GM10847 (cell line): Measurements from ENCODE around the gene GGPS1.
A peak's percentile ranks its signal among the peaks of the same experiment; 100 is the strongest.

Experiments
- POLR2A ChIP-seq: IDR thresholded peaks from 2 replicates; pipeline ENCODE4 v1.6.1; 2011; ENCODE audit not compliant: insufficient read length; ENCODE audit errors: extremely low read depth

The GGPS1 gene

DNA sequence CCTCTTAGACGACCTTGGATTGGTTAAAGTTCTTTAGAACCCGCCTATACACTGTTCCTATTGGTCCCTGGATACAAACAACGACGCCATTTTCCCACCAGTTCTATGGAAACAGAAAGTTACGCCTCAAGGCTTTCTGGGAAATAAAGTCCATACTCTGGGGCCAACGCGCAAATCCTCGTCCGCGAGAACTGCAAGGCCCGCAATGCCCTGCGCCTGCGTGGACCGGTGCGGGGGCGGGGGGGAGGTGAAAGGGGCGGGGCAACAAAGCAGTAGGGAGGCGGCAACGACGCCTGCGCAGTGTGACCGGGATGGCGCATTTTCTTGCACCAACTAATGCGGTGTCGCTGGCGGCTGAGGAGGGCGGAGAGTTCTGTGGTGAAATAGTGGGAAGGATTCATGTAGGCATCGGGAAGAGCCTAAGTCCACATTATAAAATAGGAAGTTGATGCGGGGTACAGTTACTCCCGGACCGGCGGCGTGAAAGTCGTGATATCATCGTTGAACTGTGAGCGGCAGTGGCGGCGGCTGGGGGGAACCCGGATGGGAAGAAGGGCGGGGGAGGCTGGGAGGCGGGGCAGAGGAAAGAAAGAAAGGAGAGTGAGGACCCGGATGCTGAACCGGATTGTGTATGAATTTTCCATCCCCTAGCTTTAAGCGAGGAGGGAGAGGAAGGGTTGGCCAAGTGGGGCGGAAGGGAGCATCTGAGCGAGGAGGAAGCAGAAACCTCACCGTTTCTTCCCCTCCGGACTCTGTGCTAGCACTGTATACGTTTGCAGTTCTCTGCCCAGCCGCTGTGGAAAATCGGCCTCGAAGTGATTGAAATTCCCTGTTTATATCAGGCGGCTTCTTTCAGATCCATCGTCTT lies at the start of gene GGPS1:
GGPS1 (plus strand) TSS at position 300 of the 868 bp plus-strand sequence. CDS start 6,695 bp downstream, outside the sequence.
- TF ChIP-seq POLR2A = peak; percentile 67

DNA sequence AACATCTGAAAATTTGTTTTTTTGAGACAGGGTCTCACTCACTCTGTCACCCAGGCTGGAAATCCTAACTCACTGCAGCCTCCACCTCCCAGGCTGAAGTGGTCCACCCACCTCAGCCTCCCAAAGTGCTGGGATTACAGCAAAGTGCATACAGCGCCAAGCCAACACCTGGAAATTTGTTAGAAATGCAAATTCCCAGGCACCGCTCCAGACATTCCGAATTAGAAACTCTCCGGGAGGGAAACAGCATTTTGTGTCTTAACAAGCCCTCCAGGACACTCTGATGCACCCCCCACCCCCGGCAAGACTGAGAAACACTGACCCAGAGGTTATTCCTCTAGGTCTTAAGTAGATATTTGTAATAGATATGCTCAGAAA lies 49.5 kb upstream of the GGPS1 start:
- TF ChIP-seq POLR2A = no peak

DNA sequence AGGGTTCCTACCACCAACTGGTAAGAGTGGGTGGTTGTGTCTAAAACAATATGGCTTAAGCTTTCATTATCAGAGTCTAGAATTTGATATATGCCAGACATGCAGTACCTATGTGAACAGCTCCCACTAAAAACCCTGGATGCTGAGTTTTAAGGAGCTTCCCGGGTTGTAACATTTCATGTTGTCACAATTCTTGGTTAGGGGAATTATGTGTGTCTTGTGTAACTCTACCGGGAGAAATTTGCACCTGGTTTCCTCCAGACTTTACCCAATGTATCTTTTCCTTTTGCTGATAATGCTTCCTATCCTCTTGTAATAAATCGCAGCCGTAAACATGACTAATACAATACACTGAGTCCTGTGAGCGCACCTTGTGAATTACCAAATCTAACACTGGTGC lies 48.7 kb upstream of the GGPS1 start:
- TF ChIP-seq POLR2A = no peak

DNA sequence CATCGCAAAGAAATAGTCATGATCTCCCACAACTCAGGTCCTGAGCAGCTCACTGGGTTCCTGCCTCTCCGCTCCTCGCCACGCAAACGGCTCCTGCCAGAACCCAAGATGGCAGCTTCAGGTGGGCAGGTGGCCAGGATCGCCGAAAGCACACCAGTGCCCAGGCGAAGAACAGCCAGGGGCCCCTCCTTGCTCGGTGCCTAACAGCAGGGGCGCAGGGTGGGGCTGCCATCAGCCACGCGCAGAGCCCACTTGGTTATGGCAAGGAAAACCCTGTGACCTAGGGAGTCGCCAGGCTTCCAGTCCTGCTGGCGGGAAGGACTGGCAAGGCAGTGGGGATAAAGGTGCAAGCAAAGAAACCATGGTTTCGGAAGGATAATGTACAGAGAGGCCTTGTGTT lies 47.9 kb upstream of the GGPS1 start:
- TF ChIP-seq POLR2A = no peak

DNA sequence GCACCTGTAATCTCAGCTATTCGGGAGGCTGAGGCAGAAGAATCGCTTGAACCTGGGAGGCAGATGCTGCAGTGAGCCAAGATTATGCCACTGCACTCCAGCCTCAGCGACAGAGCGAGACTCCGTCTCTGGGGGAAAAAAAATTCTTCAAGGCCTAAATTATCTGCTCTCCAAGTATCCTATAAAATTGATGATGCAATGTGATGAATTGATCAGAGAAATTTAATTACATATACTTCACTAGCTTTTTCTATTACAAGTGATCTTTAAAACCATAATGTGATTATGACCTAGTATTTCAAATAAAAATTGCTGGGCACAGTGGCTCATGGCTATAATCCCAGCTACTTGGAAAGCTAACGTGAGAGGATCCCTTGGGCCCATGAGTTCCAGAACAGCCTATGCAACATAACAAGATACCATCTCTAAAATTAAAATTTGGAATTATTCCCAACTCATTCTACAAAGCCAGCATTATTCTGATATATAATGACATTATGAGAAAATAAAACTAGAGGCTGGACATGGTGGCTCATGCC lies 44.1 kb upstream of the GGPS1 start:
- TF ChIP-seq POLR2A = no peak

DNA sequence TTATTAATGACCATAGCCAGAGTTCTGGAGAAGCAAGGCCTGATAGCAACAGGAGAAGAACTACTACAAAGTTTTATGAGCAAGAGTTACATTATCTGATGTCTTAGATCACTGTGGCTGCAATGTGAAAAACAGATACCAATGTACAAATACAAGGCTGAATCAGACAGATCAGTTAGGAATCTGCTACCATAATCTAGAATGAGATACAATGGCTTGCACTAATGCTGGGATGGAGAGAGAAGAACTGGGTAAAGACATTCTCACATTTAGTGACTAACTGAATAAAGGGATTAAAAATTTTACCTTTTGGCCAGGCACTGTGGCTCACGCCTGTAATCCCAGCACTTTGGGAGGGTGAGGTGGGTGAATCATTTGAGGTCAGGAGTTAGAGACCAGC lies 41.7 kb upstream of the GGPS1 start:
- no peak for TF ChIP-seq POLR2A

DNA sequence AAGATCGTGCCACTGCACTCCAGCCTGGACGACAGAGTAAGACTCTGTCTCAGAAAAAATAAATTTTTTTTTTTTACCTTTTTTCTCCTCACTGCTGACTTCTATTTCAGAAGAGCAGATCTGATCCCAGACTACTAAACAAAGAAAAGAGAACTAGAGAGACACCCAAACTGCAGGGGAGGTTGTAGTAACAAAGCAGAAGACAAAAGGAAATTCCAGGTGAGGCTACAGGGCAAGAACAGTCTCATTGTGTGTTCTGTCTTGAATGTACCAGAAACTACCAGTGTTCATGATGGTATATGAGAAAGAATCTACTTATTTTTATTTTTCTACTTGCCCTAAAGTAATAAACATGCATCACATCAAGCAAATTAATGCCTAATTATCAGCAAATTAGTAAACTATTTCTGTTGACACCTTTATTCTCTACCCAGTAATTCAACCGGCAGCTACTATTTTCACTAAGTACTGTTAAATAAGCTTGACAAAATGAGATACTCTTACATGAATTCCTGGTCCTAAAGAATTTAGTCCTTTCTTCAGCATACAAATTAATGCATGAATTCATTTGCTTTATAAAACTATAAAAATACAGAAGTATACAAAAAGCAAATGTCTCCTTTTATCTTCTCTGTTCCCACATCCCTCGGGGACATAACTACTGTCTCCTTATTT lies 41.0 kb upstream of the GGPS1 start:
- no peak for TF ChIP-seq POLR2A

DNA sequence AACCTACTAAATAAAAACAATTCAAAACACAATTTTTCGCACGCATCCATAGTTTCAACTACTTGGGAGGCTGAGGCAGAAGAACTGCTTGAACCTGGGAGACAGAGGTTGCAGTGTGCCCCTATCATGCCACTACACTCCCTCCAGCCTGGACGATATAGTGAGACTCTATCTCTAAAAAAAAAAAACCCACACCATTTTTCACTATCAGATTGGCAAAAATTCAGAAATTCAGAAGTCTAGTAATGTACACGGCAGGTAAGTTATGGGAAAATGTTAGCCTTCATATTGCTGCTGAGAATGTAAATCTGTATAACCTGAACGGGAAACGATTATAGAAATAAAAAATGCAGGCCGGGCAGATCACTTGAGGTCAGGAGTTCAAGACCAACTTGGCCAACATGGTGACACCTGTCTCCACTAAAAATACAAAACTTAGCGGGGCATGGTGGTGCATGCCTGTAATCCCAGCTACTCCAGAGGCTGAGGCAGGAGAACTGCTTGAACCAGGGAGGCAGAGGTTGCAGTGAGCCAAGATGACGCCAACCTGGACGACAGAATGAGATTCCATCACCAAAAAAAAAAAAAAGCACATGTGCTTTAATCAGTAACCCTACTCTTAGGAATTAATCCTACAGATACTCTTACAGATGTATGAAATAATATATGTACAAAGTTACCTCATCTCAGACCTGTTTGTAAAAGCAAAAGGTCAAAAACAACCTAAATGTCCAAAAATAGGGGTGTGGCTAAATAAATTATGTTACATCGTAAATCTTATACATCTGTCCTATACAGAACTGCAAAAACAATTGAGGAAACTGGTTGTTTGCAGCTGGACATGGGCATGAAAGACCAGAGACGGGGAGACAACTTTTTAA lies 38.3 kb upstream of the GGPS1 start:
- no peak for TF ChIP-seq POLR2A

DNA sequence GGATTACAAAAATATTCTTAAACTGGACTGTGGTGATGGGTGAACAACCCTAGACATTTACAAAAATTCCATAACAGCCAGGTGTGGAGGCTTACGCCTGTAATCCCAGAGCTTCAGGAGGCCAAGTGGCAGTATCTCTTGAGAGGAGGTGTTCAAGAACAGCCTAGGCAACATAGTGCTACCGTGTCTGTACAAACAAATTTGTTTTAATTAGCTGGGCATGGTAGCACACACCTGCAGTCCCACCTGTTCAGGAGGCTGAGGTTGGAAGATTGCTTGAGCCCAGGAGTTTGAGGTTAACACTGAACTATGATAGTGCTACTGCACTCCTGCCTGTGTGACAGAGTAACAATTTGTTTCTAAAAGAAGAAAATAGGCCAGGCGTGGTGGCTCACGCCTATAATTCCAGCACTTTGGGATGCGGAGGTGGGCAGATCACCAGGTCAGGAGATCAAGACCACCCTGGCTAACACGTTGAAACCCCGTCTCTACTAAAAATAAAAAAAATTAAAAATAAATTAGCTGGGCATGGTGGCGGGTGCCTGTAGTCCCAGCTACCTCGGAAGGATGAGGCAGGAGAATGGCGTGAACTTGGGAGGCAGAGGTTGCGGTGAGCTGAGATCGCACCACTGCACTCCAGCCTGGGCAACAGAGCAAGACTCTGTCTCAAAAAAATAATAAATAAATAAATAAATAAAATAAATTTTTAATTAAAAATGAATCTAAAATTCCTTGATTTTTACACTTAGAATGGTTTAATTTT lies 37.4 kb upstream of the GGPS1 start:
- no peak for TF ChIP-seq POLR2A

DNA sequence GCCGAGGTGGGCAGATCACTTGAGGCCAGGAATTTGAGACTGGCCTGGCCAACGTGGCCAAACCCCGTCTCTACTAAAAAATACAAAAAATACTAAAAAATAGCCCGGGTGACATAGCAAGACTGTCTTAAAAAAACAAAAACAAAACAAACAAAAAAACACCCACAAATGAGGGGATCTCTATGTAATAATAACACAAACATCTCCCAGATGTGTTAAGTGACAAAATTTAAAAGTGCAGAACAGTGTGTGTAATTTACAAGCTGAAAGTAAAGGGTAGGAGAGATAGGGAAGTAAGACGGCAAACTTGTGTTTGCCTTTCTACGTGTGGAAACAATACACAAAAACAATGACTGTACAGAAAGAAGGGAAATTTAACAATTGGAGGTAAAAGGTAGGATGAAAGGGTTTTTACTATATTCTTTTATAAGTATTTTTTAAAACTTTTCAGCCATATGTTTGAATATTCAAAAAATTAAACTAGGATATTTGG lies 36.7 kb upstream of the GGPS1 start:
- no peak for TF ChIP-seq POLR2A

DNA sequence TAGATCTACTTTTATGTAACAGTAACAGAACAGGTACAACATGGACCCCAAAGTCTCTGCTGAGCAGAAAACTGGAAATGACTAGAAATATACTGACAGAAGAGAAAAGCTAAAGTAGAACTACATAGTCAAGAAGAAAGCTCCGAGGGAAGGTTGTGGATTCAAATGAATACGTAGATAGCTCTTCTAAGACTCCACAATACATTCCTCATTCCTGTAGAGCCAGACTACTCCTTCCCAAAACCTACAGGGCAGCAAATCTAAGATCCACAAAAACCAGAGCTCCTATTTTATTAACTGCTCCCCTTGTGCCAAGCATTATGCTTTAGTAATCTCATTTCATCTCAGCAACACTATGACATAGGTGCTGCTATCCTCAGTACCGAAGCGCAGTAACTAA lies 35.6 kb upstream of the GGPS1 start:
- TF ChIP-seq POLR2A = no peak

DNA sequence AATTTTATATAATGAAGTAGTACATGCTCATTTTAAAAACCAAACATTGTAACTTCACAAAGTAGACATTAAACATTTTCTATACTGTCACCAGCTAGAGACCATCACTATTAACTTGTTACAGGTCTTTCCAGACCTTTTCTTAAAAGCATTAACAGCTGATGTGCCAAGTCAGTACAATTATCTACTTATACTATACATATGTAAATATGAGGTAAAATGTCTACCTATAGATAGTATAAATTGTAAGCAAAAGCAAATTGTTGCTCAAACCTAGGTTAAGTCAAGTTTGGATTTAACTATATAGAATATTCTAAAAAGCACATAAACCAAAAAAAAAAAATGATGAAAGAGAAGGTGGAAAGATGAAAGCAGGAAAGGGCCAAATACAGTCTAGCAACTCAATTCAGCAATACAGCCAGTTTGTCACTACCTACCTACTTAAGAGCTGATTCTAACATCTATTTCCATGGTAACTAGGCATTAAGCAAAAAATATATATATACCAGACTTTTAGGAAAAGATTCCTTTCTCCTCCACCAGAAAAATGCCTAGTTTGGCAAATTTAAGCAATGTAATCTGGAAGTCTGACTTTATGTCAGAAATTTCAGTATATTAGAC lies 34.9 kb upstream of the GGPS1 start:
- no peak for TF ChIP-seq POLR2A

DNA sequence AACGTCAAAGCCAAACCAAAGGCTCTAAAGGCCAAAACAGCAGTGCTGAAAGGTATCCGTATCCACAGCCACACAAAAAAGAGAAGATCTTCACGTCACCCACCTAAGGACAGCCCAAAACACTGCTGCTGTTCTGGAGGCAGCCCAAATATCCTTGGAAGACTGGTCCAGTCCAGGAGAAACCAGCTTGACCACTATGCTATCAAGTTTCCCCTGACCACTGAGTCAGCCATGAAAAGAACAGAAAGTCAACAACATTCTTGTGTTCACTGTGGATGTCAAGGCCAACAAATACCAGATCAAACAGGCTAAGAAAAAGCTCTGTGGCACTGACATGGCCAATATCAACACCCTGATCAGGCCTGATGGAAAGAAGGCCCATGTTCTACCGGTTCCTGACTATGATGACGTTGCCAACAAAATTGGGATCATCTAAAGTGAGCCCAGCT lies 32.4 kb upstream of the GGPS1 start:
- TF ChIP-seq POLR2A = no peak

DNA sequence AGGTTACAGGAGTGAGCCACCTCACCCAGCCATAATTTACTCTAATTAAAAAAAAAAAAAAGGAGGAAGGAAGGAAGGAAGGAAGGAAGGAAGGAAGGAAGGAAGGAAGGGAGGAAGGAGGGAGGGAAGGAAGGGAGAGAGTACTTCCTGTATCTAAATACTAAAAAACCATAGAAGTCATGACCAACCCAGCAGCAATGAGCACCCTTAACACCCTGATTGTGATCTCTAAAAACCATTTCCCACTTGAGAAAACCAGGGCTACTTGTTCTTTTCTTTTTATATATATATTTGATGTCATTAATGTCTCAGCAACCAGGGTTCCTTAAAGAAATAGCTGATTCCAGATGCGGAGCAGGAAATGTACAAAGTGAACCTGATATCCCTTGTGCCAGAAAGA lies 31.6 kb upstream of the GGPS1 start:
- no peak for TF ChIP-seq POLR2A

DNA sequence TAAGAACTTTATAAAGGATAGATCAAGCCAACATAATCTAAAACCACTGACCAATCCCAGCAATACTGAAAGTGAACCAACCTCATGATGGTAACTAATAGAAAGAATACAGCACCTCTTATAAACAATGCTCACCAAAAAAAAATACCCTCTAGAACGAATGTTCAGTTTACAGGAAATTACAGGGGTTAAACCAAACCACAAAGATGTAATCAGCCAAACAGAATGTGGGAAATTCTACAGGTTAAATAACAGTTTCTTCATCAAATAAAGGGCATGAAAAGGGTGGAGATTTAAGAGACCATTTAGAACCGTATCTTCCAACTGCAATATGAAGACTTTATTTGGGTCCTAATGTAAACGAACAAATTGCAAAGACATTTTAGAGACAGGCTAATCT lies 30.8 kb upstream of the GGPS1 start:
- no peak for TF ChIP-seq POLR2A
